Liver (tissue), 3 donors: ENCODE data around the gene PARD6G.

ENCODE experiments used
- EGR1 ChIP-seq, 2 donors: IDR thresholded peaks; 2 replicates each; pipeline ENCODE4 v1.6.1; 2016 to 2018; ENCODE audit warnings: antibody characterized with exemption in 2 of 2, low read depth in 2 of 2
- JUND ChIP-seq, 2 donors: IDR thresholded peaks; 2 replicates each; pipeline ENCODE4 v1.6.1; 2016; ENCODE audit warnings: antibody characterized with exemption in 2 of 2
- NR2F2 ChIP-seq: IDR thresholded peaks from 2 replicates; pipeline ENCODE4 v1.6.1; 2016; ENCODE audit warnings: antibody characterized with exemption
- RAD21 ChIP-seq, 2 donors: IDR thresholded peaks; 2 replicates each; pipeline ENCODE4 v1.6.1; 2016; ENCODE audit warnings: antibody characterized with exemption in 2 of 2, mild to moderate bottlenecking in 2 of 2
- TAF1 ChIP-seq: conservative IDR thresholded peaks from 2 replicates; pipeline ENCODE4 v1.6.1; 2016; ENCODE audit warnings: antibody characterized with exemption, mild to moderate bottlenecking
- YY1 ChIP-seq: IDR thresholded peaks from 2 replicates; pipeline ENCODE4 v1.6.1; 2016; ENCODE audit warnings: antibody characterized with exemption, mild to moderate bottlenecking
- TF ChIP-seq, protein P1 (sequence below): fragments of 150-350 bp; IDR thresholded peaks from 2 replicates; pipeline ENCODE4 v1.5.1; 2017; ENCODE audit warnings: improper control_type of control experiment, low read depth, low read length; ENCODE audit not compliant: missing input control
- TF ChIP-seq, protein P2 (sequence below): IDR thresholded peaks from 2 replicates; pipeline ENCODE4 v1.6.1; 2016; ENCODE audit warnings: antibody characterized with exemption
- TF ChIP-seq, protein P3 (sequence below): IDR thresholded peaks from 2 replicates; pipeline ENCODE4 v1.6.1; 2016; ENCODE audit warnings: antibody characterized with exemption, mild to moderate bottlenecking
- TF ChIP-seq, protein P4 (sequence below): IDR thresholded peaks from 2 replicates; pipeline ENCODE4 v1.6.1; 2016; ENCODE audit warnings: antibody characterized with exemption
- donor health status: healthy.
- donor health status: healthy.

DNA sequence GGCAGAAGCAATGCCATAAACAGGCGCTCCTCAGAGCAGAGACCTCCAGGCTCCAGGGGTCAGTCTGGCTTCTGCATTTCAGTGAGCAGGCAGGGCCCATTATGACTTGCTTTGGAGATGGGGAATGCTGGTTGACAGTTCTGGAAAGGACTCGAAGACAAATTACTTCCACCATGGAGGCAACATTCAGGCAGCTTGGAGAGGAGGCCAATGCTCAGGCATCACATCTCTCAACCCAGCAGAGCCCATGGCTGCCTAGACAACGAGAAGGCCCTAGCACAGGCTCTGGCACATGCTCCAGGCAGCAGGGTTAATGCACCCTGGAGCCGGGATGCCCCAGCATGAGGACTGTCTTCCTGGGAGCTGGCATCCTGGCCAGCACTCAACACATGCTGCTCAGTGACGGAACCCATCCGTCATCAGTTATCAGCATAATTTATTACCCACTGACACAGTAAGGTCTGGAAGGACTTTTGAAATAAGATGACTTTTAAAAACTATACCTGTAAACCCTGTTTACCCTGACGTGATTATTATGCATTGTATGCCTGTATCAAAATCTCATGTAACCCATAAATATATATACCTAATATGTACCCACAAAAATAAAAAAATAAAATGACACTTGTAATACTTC, 85.4 kb downstream of the PARD6G start:
- TF ChIP-seq, protein P1, sequence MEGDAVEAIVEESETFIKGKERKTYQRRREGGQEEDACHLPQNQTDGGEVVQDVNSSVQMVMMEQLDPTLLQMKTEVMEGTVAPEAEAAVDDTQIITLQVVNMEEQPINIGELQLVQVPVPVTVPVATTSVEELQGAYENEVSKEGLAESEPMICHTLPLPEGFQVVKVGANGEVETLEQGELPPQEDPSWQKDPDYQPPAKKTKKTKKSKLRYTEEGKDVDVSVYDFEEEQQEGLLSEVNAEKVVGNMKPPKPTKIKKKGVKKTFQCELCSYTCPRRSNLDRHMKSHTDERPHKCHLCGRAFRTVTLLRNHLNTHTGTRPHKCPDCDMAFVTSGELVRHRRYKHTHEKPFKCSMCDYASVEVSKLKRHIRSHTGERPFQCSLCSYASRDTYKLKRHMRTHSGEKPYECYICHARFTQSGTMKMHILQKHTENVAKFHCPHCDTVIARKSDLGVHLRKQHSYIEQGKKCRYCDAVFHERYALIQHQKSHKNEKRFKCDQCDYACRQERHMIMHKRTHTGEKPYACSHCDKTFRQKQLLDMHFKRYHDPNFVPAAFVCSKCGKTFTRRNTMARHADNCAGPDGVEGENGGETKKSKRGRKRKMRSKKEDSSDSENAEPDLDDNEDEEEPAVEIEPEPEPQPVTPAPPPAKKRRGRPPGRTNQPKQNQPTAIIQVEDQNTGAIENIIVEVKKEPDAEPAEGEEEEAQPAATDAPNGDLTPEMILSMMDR = no peak
- TF ChIP-seq, protein P2, sequence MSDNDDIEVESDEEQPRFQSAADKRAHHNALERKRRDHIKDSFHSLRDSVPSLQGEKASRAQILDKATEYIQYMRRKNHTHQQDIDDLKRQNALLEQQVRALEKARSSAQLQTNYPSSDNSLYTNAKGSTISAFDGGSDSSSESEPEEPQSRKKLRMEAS = no peak
- TF ChIP-seq TAF1 (no peak), JUND (IDR thresholded peaks at IDR 0.05) (no peak), RAD21 (IDR thresholded peaks at IDR 0.05) (no peak), YY1 (no peak), EGR1 (IDR thresholded peaks at IDR 0.05; ENCODE audit: low read depth in 2 of 2) (no peak), NR2F2 (no peak)
- TF ChIP-seq, protein P3, sequence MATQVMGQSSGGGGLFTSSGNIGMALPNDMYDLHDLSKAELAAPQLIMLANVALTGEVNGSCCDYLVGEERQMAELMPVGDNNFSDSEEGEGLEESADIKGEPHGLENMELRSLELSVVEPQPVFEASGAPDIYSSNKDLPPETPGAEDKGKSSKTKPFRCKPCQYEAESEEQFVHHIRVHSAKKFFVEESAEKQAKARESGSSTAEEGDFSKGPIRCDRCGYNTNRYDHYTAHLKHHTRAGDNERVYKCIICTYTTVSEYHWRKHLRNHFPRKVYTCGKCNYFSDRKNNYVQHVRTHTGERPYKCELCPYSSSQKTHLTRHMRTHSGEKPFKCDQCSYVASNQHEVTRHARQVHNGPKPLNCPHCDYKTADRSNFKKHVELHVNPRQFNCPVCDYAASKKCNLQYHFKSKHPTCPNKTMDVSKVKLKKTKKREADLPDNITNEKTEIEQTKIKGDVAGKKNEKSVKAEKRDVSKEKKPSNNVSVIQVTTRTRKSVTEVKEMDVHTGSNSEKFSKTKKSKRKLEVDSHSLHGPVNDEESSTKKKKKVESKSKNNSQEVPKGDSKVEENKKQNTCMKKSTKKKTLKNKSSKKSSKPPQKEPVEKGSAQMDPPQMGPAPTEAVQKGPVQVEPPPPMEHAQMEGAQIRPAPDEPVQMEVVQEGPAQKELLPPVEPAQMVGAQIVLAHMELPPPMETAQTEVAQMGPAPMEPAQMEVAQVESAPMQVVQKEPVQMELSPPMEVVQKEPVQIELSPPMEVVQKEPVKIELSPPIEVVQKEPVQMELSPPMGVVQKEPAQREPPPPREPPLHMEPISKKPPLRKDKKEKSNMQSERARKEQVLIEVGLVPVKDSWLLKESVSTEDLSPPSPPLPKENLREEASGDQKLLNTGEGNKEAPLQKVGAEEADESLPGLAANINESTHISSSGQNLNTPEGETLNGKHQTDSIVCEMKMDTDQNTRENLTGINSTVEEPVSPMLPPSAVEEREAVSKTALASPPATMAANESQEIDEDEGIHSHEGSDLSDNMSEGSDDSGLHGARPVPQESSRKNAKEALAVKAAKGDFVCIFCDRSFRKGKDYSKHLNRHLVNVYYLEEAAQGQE = no peak
- TF ChIP-seq, protein P4, sequence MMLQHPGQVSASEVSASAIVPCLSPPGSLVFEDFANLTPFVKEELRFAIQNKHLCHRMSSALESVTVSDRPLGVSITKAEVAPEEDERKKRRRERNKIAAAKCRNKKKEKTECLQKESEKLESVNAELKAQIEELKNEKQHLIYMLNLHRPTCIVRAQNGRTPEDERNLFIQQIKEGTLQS = no peak
